ENCODE data around the gene NFASC. TPM values are rescaled to one million over a fixed set of nuclear protein-coding genes. Genes with fewer than 3 reads are reported as not detected.

Gene NFASC
- total and polyA plus RNA-seq, 2 experiments from 2014 or later: 3.9 to 11.7 TPM

DNA sequence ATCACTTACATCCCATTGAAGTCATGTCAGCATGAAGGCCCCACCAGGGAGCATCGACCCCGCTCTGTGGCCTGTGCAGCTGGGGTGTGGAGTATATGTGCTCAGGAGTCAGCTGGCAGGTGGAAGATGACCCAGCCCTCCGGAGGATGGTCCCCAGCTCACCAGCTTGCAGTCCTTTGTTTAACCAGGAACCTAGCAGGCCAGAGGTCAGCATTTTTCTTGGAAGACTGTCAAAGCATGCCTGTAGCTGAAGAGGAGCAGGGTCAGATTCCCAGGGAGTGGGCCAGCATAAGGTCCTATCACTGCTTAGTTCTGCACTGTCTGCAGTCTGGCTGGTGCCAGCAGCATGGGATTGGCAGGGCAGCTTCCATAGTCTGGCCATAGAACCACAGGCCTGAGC lies 12.7 kb downstream of the NFASC start (continued):
- TF ChIP-seq CREB1 (CRISPR knock-in tag; IDR thresholded peaks at IDR 0.05; ENCODE audit: low read depth): no peak
- TF ChIP-seq, protein P1, sequence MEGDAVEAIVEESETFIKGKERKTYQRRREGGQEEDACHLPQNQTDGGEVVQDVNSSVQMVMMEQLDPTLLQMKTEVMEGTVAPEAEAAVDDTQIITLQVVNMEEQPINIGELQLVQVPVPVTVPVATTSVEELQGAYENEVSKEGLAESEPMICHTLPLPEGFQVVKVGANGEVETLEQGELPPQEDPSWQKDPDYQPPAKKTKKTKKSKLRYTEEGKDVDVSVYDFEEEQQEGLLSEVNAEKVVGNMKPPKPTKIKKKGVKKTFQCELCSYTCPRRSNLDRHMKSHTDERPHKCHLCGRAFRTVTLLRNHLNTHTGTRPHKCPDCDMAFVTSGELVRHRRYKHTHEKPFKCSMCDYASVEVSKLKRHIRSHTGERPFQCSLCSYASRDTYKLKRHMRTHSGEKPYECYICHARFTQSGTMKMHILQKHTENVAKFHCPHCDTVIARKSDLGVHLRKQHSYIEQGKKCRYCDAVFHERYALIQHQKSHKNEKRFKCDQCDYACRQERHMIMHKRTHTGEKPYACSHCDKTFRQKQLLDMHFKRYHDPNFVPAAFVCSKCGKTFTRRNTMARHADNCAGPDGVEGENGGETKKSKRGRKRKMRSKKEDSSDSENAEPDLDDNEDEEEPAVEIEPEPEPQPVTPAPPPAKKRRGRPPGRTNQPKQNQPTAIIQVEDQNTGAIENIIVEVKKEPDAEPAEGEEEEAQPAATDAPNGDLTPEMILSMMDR (conservative IDR thresholded peaks at IDR 0.05; ENCODE audit: low read depth in 2 of 2): no peak

DNA sequence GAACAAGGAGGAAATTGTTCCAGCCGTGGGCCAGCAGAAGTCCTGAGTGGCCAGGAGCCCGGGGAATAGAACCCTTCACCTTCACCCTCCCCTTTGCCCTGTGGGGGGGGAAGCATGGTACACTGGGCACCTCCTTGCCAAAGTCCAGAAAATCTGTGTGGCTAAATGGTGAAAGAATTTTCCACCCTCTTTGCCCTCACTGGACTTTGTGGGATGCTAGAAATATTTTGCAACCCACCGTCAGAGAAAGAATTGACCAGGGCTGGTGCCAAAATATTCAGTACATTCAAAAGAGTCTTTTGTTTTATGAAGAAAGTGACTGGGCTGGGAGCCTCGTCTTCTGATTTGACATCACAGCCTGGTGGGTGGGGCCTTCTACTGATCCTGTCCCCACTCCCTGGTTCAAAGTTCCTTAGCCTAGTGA lies 14.6 kb downstream of the NFASC start:
- H3K4me1 ChIP-seq (ENCODE audit: insufficient read depth): peaks cover 12% of the 10 kb centered on the region
- Mint-ChIP-seq H3K27ac (no peak overlapping the region), H3K4me3 (no peak overlapping the region), H3K36me3 (ENCODE audit: low read depth) (no peaks in the 10 kb centered on the region), H3K4me1 (peaks cover 17% of the 10 kb centered on the region; the same call in 2 of the 3 replicates), H3K9me3 (no peaks in the 10 kb centered on the region), H3K27me3 (ENCODE audit: insufficient read depth, low read depth, poor library complexity) (peaks cover 3% of the 10 kb centered on the region)
- no peaks in the 10 kb centered on the region for H3F3A ChIP-seq (replicated peaks; ENCODE audit: low read depth)
- no peak overlapping the region for H3K4me3 ChIP-seq
- no peak overlapping the region for H3K4me2 ChIP-seq
- no peaks in the 10 kb centered on the region for H3K36me3 ChIP-seq (ENCODE audit: insufficient read depth)
- H3K9me2 ChIP-seq (ENCODE audit: insufficient read depth): no peaks in the 10 kb centered on the region
- ATAC-seq: no peak
- no peak for DNase-seq (ENCODE audit: low spot score)
- H3K79me2 ChIP-seq (replicated peaks; ENCODE audit: insufficient read depth): no peaks in the 10 kb centered on the region
- H2AFZ ChIP-seq: no peak overlapping the region
- H4K20me1 ChIP-seq (replicated peaks; ENCODE audit: insufficient read depth): no peaks in the 10 kb centered on the region
- H3K27ac ChIP-seq (ENCODE audit: low read depth): no peak overlapping the region
- no peaks in the 10 kb centered on the region for H3K27me3 ChIP-seq (ENCODE audit: insufficient read depth)
- TF ChIP-seq, protein P1 (conservative IDR thresholded peaks at IDR 0.05; ENCODE audit: low read depth in 2 of 2): no peak
- TF ChIP-seq STAT1 (IDR thresholded peaks at IDR 0.05; ENCODE audit: unreplicated experiment): no peak
- no peak for TF ChIP-seq CREB1 (CRISPR knock-in tag; IDR thresholded peaks at IDR 0.05; ENCODE audit: low read depth)
- TF ChIP-seq, protein P2, sequence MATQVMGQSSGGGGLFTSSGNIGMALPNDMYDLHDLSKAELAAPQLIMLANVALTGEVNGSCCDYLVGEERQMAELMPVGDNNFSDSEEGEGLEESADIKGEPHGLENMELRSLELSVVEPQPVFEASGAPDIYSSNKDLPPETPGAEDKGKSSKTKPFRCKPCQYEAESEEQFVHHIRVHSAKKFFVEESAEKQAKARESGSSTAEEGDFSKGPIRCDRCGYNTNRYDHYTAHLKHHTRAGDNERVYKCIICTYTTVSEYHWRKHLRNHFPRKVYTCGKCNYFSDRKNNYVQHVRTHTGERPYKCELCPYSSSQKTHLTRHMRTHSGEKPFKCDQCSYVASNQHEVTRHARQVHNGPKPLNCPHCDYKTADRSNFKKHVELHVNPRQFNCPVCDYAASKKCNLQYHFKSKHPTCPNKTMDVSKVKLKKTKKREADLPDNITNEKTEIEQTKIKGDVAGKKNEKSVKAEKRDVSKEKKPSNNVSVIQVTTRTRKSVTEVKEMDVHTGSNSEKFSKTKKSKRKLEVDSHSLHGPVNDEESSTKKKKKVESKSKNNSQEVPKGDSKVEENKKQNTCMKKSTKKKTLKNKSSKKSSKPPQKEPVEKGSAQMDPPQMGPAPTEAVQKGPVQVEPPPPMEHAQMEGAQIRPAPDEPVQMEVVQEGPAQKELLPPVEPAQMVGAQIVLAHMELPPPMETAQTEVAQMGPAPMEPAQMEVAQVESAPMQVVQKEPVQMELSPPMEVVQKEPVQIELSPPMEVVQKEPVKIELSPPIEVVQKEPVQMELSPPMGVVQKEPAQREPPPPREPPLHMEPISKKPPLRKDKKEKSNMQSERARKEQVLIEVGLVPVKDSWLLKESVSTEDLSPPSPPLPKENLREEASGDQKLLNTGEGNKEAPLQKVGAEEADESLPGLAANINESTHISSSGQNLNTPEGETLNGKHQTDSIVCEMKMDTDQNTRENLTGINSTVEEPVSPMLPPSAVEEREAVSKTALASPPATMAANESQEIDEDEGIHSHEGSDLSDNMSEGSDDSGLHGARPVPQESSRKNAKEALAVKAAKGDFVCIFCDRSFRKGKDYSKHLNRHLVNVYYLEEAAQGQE (IDR thresholded peaks at IDR 0.05; ENCODE audit: unreplicated experiment): no peak
- TF ChIP-seq EZH2phosphoT487 (IDR thresholded peaks at IDR 0.05; ENCODE audit: unreplicated experiment): no peak
- TF ChIP-seq, protein P3, sequence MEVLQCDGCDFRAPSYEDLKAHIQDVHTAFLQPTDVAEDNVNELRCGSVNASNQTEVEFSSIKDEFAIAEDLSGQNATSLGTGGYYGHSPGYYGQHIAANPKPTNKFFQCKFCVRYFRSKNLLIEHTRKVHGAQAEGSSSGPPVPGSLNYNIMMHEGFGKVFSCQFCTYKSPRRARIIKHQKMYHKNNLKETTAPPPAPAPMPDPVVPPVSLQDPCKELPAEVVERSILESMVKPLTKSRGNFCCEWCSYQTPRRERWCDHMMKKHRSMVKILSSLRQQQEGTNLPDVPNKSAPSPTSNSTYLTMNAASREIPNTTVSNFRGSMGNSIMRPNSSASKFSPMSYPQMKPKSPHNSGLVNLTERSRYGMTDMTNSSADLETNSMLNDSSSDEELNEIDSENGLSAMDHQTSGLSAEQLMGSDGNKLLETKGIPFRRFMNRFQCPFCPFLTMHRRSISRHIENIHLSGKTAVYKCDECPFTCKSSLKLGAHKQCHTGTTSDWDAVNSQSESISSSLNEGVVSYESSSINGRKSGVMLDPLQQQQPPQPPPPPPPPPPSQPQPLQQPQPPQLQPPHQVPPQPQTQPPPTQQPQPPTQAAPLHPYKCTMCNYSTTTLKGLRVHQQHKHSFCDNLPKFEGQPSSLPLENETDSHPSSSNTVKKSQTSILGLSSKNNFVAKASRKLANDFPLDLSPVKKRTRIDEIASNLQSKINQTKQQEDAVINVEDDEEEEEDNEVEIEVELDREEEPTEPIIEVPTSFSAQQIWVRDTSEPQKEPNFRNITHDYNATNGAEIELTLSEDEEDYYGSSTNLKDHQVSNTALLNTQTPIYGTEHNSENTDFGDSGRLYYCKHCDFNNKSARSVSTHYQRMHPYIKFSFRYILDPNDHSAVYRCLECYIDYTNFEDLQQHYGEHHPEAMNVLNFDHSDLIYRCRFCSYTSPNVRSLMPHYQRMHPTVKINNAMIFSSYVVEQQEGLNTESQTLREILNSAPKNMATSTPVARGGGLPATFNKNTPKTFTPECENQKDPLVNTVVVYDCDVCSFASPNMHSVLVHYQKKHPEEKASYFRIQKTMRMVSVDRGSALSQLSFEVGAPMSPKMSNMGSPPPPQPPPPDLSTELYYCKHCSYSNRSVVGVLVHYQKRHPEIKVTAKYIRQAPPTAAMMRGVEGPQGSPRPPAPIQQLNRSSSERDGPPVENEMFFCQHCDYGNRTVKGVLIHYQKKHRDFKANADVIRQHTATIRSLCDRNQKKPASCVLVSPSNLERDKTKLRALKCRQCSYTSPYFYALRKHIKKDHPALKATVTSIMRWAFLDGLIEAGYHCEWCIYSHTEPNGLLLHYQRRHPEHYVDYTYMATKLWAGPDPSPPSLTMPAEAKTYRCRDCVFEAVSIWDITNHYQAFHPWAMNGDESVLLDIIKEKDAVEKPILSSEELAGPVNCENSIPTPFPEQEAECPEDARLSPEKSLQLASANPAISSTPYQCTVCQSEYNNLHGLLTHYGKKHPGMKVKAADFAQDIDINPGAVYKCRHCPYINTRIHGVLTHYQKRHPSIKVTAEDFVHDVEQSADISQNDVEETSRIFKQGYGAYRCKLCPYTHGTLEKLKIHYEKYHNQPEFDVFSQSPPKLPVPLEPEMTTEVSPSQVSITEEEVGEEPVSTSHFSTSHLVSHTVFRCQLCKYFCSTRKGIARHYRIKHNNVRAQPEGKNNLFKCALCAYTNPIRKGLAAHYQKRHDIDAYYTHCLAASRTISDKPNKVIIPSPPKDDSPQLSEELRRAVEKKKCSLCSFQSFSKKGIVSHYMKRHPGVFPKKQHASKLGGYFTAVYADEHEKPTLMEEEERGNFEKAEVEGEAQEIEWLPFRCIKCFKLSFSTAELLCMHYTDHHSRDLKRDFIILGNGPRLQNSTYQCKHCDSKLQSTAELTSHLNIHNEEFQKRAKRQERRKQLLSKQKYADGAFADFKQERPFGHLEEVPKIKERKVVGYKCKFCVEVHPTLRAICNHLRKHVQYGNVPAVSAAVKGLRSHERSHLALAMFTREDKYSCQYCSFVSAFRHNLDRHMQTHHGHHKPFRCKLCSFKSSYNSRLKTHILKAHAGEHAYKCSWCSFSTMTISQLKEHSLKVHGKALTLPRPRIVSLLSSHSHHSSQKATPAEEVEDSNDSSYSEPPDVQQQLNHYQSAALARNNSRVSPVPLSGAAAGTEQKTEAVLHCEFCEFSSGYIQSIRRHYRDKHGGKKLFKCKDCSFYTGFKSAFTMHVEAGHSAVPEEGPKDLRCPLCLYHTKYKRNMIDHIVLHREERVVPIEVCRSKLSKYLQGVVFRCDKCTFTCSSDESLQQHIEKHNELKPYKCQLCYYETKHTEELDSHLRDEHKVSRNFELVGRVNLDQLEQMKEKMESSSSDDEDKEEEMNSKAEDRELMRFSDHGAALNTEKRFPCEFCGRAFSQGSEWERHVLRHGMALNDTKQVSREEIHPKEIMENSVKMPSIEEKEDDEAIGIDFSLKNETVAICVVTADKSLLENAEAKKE (CRISPR knock-in tag; IDR thresholded peaks at IDR 0.05): no peak
- TF ChIP-seq, protein P4, sequence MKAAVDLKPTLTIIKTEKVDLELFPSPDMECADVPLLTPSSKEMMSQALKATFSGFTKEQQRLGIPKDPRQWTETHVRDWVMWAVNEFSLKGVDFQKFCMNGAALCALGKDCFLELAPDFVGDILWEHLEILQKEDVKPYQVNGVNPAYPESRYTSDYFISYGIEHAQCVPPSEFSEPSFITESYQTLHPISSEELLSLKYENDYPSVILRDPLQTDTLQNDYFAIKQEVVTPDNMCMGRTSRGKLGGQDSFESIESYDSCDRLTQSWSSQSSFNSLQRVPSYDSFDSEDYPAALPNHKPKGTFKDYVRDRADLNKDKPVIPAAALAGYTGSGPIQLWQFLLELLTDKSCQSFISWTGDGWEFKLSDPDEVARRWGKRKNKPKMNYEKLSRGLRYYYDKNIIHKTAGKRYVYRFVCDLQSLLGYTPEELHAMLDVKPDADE (IDR thresholded peaks at IDR 0.05): no peak
- no peak for TF ChIP-seq POLR2AphosphoS5 (IDR thresholded peaks at IDR 0.05; ENCODE audit: low read depth)
- TF ChIP-seq NANOG (IDR thresholded peaks at IDR 0.05; ENCODE audit: borderline replicate concordance): no peak
- no peak for TF ChIP-seq EZH2 (IDR thresholded peaks at IDR 0.05; ENCODE audit: low read depth, unreplicated experiment)
